GM18505 (cell line): ENCODE measurements around the gene STRA6.

Experiments
- ATAC-seq: cut with Tn5 transposase; IDR thresholded peaks from one replicate; pipeline ENCODE4 v1.9.1; 2021; ENCODE audit not compliant: unreplicated experiment
- POLR2A ChIP-seq: IDR thresholded peaks from 4 replicates; pipeline ENCODE4 v1.6.1; 2011; ENCODE audit warnings: borderline replicate concordance; ENCODE audit not compliant: insufficient read depth, insufficient read length; ENCODE audit errors: extremely low read depth

The STRA6 gene

GRCh38 chr15:74220475-74221248 is 18.1 kb upstream of the STRA6 start:
- no peak for TF ChIP-seq POLR2A
- no peak for ATAC-seq

GRCh38 chr15:74217907-74218885 is 15.6 kb upstream of the STRA6 start:
- no peak for ATAC-seq
- no peak for TF ChIP-seq POLR2A

- no peak for ATAC-seq
- TF ChIP-seq POLR2A = no peak
Observed at GRCh38 chr15:74216949-74217348, 14.4 kb upstream of the STRA6 start.

- no peak for TF ChIP-seq POLR2A
- no peak for ATAC-seq
Observed at GRCh38 chr15:74215958-74216357, 13.4 kb upstream of the STRA6 start.

GRCh38 chr15:74214324-74215021 is 11.9 kb upstream of the STRA6 start:
- no peak for ATAC-seq
- TF ChIP-seq POLR2A = no peak

- no peak for TF ChIP-seq POLR2A
- no peak for ATAC-seq
Observed at GRCh38 chr15:74213858-74214284, 11.3 kb upstream of the STRA6 start.

GRCh38 chr15:74212494-74212893 is 9.9 kb upstream of the STRA6 start:
- no peak for TF ChIP-seq POLR2A
- no peak for ATAC-seq

GRCh38 chr15:74211656-74212055 is 9.1 kb upstream of the STRA6 start:
- ATAC-seq = no peak
- TF ChIP-seq POLR2A = no peak

- TF ChIP-seq POLR2A = no peak
- ATAC-seq = no peak
Observed at GRCh38 chr15:74210729-74211128, 8.1 kb upstream of the STRA6 start.

GRCh38 chr15:74209997-74210671 is 7.5 kb upstream of the STRA6 start:
- no peak for ATAC-seq
- TF ChIP-seq POLR2A = no peak

GRCh38 chr15:74209560-74209958 is 7.0 kb upstream of the STRA6 start:
- ATAC-seq = no peak
- TF ChIP-seq POLR2A = no peak

- TF ChIP-seq POLR2A = no peak
- ATAC-seq = no peak
Observed at GRCh38 chr15:74208901-74209559, 6.4 kb upstream of the STRA6 start.

GRCh38 chr15:74208496-74208895 is 5.9 kb upstream of the STRA6 start:
- TF ChIP-seq POLR2A = no peak
- no peak for ATAC-seq
